Peyer's patch (tissue), 4 donors: ENCODE measurements around the gene BPI. TPM values are rescaled to one million over a fixed set of nuclear protein-coding genes. Genes with fewer than 3 reads are reported as not detected.
A peak's percentile ranks its signal among the peaks of the same experiment; 100 is the strongest.

ENCODE experiments used
- DNase-seq, 3 donors: peaks; one replicate each; pipeline ENCODE4 v3.0.0-alpha.2; 2017 to 2019
- H3K27ac ChIP-seq, 4 donors: fragments of 200-600 bp; sonication (generic); one replicate each; pipeline ENCODE4 v1.5.1; 2016 to 2019
- H3K27me3 ChIP-seq, 2 donors: fragments of 200-600 bp; sonication (generic); one replicate each; pipeline ENCODE4 v1.5.1; 2019
- H3K36me3 ChIP-seq, 3 donors: fragments of 200-600 bp; sonication (generic); one replicate each; pipeline ENCODE4 v1.5.1; 2016 to 2019
- H3K4me1 ChIP-seq, 4 donors: fragments of 200-600 bp; sonication (generic); one replicate each; pipeline ENCODE4 v1.5.1; 2016 to 2019
- H3K4me3 ChIP-seq, 4 donors: fragments of 200-600 bp; sonication (generic); 1 replicate in 3 of 4; 2 replicates in 1 of 4; pipeline ENCODE4 v1.5.1; 2016 to 2019; ENCODE audit warnings: mild to moderate bottlenecking in 1 of 4
- H3K9me3 ChIP-seq, 4 donors: fragments of 200-600 bp; sonication (generic); one replicate each; pipeline ENCODE4 v1.5.1; 2016 to 2019; ENCODE audit warnings: mild to moderate bottlenecking in 1 of 4
- POLR2A ChIP-seq, 2 donors: fragments of 450-650 bp; IDR thresholded peaks; one replicate each; pipeline ENCODE4 v1.5.1; 2017; ENCODE audit warnings: antibody characterized with exemption in 2 of 2, mild to moderate bottlenecking in 2 of 2, moderate library complexity in 2 of 2
- total RNA-seq, 4 donors: library from RNA; depleted of rRNA; stranded (reverse); fragments of >200 nt; gene quantifications; one replicate each; pipeline ENCODE4 v1.1.0, GENCODE V29; 2016
- TF ChIP-seq, protein P1 (sequence below), 6 experiments: fragments of 450-650 bp in 4 of 6; fragments of 200-600 bp in 2 of 6; sonication (generic) in 1 of 6; IDR thresholded peaks; one replicate each; pipeline ENCODE4 v1.5.1; 2017 to 2019; ENCODE audit warnings: antibody characterized with exemption in 6 of 6, mild to moderate bottlenecking in 3 of 6, moderate library complexity in 1 of 6

The BPI gene
- total RNA-seq, 4 donors from 2014 or later = not detected

DNA sequence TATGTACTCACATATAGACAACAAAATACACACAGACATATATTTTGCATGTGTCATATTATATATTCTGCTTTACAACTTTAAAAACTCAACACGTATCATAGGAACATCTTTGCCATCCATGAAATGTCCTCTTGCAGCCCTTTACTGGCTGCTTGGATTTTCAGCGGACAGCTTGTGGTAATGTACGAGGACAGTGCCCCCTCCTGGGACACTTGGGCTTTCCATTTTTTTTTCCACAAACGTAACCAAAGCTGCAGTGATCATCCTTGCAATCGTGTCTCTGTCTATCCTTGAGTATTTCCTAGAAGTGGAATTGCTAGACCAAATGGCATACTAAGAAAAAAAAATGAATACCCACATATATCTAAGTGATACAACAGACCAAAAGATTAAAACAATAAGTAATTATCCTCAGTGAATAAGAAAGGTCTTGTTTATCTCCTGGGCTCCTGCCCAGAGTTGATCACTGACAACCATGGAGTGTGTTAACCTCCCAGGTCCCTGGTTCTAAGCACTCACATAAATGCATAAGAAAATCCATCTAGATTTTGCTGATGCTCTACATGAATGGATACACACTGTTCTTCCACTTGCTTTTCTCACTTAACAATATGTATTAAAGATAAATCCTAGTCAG, 18.1 kb downstream of the BPI start:
- Histone ChIP-seq H3K27me3 (no peaks in the 10 kb centered on the region), H3K9me3 (no peaks in the 10 kb centered on the region), H3K4me3 (no peak overlapping the region), H3K4me1 (no peaks in the 10 kb centered on the region), H3K27ac (no peak overlapping the region), H3K36me3 (no peaks in the 10 kb centered on the region)
- no peak for DNase-seq
- no peak for TF ChIP-seq POLR2A (IDR thresholded peaks at IDR 0.05)
- TF ChIP-seq, protein P1, sequence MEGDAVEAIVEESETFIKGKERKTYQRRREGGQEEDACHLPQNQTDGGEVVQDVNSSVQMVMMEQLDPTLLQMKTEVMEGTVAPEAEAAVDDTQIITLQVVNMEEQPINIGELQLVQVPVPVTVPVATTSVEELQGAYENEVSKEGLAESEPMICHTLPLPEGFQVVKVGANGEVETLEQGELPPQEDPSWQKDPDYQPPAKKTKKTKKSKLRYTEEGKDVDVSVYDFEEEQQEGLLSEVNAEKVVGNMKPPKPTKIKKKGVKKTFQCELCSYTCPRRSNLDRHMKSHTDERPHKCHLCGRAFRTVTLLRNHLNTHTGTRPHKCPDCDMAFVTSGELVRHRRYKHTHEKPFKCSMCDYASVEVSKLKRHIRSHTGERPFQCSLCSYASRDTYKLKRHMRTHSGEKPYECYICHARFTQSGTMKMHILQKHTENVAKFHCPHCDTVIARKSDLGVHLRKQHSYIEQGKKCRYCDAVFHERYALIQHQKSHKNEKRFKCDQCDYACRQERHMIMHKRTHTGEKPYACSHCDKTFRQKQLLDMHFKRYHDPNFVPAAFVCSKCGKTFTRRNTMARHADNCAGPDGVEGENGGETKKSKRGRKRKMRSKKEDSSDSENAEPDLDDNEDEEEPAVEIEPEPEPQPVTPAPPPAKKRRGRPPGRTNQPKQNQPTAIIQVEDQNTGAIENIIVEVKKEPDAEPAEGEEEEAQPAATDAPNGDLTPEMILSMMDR (IDR thresholded peaks at IDR 0.05) = peak in 5 of 6 experiments; percentile 17 to 49 (median 30)

DNA sequence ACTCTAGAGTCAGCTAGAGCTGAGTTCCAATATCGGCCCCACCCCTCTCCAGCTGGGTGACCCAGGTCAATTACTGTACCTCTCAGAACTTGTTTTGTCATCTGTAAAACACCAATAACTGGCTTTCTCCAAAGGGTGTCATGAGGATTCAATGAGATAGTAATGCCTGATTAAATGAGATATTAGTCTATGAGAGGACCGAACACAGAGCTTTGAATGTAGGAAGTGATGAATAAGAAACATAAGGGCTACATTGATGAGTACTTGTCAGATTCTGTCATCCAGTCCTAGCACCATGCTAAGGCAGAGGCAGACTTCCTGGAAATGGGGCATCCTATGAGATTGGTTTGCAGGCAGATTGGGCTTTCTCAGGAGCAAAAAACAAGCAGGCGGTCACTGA, 20.2 kb downstream of the BPI start:
- H3K27ac ChIP-seq = no peak overlapping the region
- no peaks in the 10 kb centered on the region for H3K9me3 ChIP-seq
- H3K4me1 ChIP-seq = no peaks in the 10 kb centered on the region
- no peaks in the 10 kb centered on the region for H3K27me3 ChIP-seq
- H3K36me3 ChIP-seq = no peaks in the 10 kb centered on the region
- no peak for TF ChIP-seq POLR2A (IDR thresholded peaks at IDR 0.05)
- no peak overlapping the region for H3K4me3 ChIP-seq
- no peak for DNase-seq

DNA sequence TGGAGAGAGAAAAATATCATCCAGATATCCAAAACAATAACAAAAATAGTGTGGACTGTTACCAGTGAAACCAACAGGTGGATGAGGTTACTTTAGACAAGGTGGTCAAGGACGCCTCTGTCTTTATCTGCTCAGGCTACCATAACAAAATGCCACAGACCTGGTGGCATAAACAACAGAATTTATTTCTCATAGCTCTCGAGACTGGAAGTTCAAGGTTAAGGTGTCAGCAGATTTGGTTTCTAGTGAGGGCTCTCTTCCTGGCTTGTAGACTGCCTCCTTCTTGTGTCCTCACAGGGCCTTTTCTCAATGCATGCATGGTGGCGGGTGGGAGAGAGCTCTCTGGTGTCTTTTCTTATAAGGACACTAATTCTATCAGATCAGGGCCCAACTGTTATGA, 21.2 kb downstream of the BPI start:
- H3K9me3 ChIP-seq = no peaks in the 10 kb centered on the region
- H3K27me3 ChIP-seq = no peaks in the 10 kb centered on the region
- no peak overlapping the region for H3K27ac ChIP-seq
- no peaks in the 10 kb centered on the region for H3K36me3 ChIP-seq
- TF ChIP-seq, protein P1 (IDR thresholded peaks at IDR 0.05) = no peak
- TF ChIP-seq POLR2A (IDR thresholded peaks at IDR 0.05) = no peak
- no peak overlapping the region for H3K4me3 ChIP-seq
- no peaks in the 10 kb centered on the region for H3K4me1 ChIP-seq
- DNase-seq = no peak

DNA sequence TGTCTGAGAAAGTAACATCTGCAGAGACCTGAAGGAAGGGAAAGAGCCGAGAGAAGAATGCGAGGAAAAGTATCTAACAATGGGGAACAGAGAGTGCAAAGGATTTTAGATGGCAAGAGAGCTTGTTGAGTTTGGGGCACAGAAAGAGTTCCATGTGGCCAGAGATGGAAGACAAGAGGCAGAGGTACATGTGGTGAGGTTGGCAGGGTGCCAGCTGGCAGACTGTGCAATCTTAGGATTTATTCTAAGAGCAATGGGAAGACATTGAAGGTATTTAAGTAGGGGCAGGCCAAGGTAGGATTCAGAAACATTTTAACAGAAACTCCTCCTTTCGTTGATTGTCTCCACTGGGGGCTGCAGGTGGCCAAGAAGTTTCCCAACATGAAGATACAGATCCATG, 21.9 kb downstream of the BPI start:
- H3K27me3 ChIP-seq = no peaks in the 10 kb centered on the region
- H3K27ac ChIP-seq = no peak overlapping the region
- H3K4me1 ChIP-seq = no peaks in the 10 kb centered on the region
- H3K4me3 ChIP-seq = no peak overlapping the region
- TF ChIP-seq, protein P1 (IDR thresholded peaks at IDR 0.05) = no peak
- no peak for TF ChIP-seq POLR2A (IDR thresholded peaks at IDR 0.05)
- no peaks in the 10 kb centered on the region for H3K9me3 ChIP-seq
- DNase-seq = no peak
- H3K36me3 ChIP-seq = no peaks in the 10 kb centered on the region

DNA sequence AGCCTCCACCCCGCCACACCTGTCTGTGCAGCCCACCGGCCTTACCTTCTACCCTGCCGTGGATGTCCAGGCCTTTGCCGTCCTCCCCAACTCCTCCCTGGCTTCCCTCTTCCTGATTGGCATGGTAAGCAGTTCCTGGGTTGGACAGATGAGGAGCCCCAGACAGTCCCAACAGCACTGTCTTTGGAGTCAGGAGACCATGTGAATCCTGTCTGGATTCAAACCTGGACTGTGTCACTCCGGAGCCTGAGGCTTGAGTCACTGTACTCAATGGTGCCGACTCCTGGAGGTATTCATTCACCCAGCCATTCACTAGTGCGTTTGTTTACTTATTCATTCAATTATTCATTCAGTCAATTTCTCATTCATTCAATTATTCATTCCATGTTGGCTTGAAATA, 22.4 kb downstream of the BPI start:
- H3K4me1 ChIP-seq = no peaks in the 10 kb centered on the region
- H3K9me3 ChIP-seq = no peaks in the 10 kb centered on the region
- no peak overlapping the region for H3K27ac ChIP-seq
- H3K4me3 ChIP-seq = no peak overlapping the region
- no peak for DNase-seq
- no peaks in the 10 kb centered on the region for H3K27me3 ChIP-seq
- H3K36me3 ChIP-seq = no peaks in the 10 kb centered on the region
- no peak for TF ChIP-seq POLR2A (IDR thresholded peaks at IDR 0.05)
- TF ChIP-seq, protein P1 (IDR thresholded peaks at IDR 0.05) = no peak

DNA sequence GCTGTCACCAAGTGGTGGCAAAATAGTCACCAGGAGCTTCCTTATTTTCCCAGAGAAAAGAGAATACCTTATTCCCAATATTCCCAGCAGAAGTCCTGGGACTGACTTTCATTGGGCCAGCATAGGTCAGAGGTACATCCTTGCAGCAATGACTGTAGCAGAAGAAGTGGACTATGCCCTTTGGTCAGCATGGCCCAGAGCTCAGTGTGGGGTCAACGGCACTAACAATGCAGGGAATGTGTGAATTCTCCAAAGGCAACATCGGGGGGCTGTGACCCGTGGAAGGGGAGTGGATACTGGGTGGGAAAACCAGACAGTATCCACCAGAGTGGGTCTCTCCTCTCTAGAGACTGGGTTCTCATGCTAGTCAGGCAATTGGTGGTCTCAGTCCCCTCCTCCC, 26.7 kb downstream of the BPI start:
- no peak overlapping the region for H3K27ac ChIP-seq
- H3K27me3 ChIP-seq = no peaks in the 10 kb centered on the region
- TF ChIP-seq, protein P1 (IDR thresholded peaks at IDR 0.05) = no peak
- TF ChIP-seq POLR2A (IDR thresholded peaks at IDR 0.05) = no peak
- no peaks in the 10 kb centered on the region for H3K9me3 ChIP-seq
- H3K4me3 ChIP-seq = no peak overlapping the region
- no peak for DNase-seq
- no peaks in the 10 kb centered on the region for H3K4me1 ChIP-seq
- H3K36me3 ChIP-seq = no peaks in the 10 kb centered on the region
